NOMO-1 treated with dmso at 0.1 percent for 144 hours (cell line): ENCODE data around the gene ACAD10.
"Not testable (repeated sequence)": the region's sequence is repeated elsewhere in the genome, so short reads cannot be mapped to it uniquely, and the experiment has no call there.

ENCODE experiments used
- DNase-seq: peaks from one replicate; lab custom pipeline; 2025; ENCODE audit not compliant: unreplicated experiment; lab: John Stamatoyannopoulos, UW

ACAD10 gene

DNA sequence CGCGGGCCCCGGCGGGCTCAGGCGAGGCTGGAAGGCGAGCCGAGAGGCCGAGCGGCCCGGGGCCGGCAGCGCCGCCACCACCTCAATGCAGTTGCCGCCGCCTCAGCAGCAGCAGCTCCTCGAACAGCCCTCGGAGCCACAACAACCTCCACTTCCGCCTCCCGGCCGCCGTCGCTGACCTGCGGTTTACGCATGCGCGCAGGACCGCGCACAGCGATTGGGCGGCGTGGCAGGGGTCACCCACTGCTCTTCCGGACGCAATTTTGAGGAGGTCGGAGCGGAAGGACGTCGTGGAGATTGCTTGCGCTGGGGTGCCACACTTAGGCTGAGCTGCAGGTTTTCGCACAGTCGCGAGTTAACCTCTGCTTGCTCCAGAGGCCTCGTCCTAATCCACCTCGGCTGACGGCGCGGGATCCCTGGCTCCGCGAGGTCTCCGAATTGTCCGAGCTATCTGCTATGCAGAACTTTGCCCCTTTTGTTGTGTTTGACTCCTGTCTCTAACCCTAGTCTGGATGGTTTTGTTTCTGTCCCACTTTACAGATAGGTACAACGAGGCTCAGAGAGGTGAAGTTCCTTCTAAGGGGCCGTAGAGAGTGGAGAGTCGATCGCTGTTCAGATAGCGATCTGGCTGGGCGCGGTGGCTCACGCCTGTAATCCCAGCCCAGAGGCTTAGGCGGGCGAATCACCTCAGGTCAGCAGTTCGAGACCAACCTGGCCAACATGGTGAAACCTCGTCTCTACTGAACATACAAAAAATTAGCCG lies at the start of gene ACAD10, which contains the start of gene BRAP:
Gene ACAD10 (plus strand): TSS at position 243 of the 763 bp plus-strand sequence. CDS start 6,657 bp downstream, outside the sequence.
Gene BRAP (minus strand): TSS at position 146 of the 763 bp plus-strand sequence. CDS start 164 bp downstream, outside the sequence.
- DNase-seq = peak; percentile 92

DNA sequence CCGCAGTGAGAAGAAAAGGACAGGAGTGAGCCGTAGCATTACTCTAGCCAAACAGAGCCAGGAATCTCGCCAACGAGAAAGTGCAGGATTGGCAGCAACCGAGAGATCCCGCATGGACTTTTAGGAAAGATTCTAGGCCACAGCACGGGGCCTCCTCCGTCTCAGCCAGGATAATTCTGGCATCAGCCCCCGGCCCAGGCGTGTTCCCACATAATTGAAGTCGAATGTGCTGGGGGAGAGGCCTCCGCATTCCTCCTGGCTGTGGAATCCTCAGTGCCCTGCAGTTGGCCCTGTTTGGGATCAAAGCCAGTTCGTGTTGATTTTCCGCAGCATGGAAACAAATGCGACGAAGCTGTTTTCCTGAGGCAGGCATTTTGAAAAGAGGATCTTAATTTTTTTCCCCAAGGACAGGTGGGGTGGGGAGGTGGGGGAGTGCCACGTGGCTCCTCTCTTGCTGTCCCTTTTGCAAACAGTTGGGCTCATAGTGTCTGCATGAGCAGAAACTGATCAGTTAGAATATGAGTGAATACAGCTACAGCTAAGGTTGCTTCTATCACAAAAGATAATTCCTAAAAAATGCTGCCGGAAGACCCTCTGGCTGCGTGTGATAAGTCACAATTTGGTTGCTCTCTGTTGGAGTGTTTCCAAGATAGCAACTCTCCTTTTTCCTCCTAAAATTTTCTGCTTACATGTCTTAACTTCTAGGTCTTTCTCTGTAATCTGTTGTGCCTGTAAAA lies 49.5 kb upstream of the ACAD10 start:
- no peak for DNase-seq

DNA sequence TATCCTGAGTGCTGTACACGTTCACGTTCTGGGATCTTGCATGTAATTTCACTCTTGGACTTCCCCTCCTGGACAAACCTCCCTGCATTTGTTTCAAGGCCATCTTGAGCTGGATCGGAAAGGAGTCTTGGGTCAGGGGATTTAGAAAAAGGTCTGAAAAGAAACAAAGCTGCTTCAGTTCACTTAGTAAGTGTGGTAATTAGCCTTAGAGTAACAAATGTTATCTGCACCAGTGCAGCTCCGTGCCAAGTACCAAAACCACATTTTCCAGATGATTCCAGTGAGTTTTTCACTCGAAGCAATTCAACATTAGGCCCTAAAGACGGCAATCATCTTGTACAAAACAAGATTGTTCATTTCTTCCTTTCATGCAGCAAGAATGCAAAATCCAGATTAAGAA lies 47.3 kb upstream of the ACAD10 start:
- DNase-seq = no peak

DNA sequence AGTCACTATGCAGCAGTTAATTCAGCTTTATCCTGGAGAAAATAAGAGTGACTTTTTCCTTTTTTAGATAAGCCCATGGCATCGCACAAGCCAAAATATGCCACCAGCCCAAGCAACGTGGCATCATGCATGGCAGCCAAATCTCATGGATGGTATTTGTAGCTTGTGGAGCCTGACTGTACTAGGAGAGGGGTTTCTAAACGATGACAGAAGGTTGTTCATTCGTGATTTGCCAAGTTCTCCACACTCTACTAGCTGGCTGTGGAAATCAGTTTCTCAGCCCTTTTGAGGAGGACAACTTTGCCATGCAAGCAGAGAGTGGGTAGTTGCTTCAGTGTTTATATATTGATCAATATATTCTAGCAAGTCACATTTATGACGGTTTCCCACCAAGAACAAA lies 45.3 kb upstream of the ACAD10 start:
- no peak for DNase-seq

DNA sequence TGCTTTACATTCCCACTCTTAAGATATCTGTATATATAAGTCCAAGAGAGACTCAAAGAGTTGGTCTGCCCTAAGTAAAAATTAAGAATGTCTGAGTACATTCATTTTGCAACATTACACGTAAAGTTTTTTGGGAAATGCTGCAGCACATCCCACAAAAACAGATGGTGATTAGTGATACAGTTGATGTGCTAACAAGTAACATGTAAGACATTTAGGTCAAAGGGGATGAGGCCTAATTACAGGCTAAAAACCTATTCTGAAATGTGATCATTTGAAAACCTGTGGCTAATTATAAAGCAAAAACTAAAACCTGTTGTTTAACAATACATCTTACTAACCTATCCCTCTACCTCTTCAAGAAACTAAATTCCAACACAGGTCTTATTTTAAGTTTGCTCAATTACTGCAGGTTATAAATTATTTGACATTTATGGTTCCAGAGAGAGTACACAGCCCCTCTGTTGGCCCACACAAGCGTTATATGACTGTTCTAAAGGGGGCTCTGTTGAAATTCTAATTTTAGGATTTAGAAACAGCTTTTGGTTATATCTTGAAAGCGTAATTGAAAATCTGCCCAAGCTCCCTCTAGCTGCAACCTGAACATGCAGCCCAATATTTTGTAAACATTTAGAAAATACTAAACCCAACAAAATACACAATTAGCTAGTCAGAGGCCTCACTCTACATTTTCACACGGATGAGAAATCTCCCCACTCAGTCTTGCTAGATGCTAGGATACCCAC lies 43.0 kb upstream of the ACAD10 start:
- DNase-seq = no peak

DNA sequence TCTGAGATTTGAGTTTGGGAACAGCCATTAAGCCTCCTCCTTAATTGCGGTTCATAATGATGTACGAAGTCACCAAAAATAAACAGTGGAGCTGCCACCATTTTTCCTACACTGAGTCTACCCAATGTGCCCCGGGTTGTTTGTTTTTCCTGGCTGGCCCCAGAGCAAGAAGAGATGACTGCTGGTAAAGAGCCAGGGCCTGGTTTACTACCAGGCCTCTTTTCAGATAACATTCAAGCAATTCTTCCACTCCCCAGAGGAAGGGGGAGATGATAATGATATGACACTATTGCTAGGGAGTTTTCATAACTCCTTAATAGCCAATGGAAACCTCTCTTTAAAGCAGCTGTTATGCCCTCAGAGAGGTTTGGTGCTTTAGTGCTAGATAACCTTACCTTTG lies 42.4 kb upstream of the ACAD10 start:
- no peak for DNase-seq

DNA sequence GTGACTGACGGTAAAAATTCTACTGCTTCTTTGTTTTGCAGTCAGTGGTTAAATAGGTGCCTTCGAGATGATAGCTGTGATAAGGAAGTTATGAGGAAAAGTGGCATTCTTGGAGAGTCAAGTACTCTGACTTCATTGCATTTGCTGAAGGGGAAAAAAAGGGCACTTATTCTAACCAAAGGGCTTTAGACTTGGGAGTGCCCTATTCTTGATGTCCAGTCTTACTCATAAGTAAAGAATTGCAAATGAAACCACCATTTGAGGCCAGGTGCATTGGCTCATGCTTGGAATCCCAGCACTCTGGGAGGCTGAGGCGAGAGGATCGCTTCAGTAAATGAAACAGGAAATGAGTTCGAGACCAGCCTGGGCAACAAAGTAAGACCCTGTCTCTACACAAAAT lies 40.4 kb upstream of the ACAD10 start:
- no peak for DNase-seq

DNA sequence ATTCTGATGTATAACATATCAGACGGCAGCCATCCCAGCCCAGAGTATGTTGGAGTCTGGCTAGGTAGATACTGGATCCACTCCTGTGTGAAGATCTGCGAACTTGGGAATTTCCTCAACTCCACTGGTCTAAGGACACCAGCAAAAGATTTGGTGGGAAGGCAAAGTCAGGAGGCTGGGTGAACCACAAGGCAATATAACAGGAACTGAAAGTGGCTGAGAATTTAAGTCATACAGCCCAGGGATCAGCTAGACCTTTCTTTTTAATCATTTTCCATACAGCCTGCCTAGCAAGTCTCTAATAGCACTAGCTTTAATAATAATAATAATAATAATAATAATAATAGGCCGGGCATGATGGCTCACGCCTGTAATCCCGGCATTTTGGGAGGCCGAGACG lies 34.9 kb upstream of the ACAD10 start:
- DNase-seq = peak; percentile 3

DNA sequence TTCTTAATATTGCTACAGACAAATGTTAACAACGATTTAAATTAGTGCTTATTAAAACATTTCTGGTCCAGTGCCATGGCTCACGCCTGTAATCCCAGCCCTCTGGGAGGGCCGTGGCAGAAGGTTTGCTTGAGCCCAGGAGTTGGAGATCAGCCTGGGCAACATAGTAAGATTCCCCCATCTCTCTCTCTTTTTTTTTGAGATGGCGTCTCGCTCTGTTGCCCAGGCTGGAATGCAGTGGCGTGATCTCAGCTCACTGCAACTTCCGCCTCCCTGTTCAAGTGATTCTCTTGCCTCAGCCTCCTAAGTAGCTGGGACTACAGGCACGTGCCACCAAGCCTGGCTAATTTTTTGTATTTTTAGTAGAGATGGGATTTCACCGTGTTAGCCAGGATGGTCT lies 33.3 kb upstream of the ACAD10 start:
- not testable (repeated sequence) for DNase-seq

DNA sequence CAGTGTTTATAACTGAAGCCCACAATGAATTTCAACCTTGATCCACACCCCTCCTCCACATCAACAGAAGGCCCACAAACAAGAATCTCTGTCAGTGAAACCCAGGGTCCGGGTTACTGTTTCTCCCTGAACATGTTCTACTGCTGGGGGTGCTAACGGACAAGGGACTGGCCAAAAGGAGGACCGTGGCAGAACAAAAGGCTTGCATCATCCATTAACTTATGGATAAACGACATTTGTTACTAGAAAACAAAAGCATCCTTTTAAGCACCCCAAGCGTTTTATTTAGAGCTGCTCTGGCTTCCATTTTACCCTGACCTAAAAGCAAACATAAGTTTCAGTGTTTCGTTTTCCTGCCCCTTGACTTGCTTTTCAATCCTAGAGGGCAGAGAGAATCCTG lies 32.3 kb upstream of the ACAD10 start:
- no peak for DNase-seq

DNA sequence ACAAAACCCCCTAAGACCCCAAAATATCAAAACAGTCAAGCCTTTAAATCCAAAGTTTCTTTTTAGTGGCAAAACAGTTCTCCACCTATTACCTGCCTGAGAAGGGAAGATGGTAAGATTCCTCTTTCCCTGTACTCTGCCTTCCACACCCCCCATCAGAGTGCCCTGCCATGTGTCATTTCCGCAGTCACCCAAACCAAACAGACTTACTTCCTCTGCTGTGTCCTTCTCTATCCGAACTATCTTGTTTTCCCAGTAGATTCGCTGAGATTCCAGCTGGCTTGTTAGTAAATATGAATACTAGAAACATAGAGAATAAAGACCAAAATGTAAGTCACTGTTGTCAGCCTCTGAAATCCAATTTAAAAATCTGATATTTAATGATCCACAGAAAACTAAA lies 30.5 kb upstream of the ACAD10 start:
- DNase-seq = no peak

DNA sequence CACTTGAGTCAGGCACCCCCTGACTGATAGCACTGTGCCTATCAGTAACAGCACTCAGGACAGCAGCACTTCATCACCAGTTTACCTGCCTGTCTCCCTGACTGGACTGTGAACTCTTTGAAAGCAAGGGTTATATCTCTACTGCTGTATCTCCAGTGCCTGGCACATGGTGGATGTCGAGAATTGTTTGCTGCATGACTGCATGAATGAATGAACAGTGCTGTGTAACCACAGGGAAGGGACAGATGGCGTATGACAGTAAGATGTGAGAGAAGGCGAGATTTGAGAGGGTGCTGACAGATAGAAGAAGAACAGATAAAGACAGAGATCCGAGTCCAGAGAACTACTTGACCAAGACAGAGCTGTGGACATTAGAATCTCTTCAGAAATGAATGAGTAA lies 29.8 kb upstream of the ACAD10 start:
- DNase-seq = no peak

DNA sequence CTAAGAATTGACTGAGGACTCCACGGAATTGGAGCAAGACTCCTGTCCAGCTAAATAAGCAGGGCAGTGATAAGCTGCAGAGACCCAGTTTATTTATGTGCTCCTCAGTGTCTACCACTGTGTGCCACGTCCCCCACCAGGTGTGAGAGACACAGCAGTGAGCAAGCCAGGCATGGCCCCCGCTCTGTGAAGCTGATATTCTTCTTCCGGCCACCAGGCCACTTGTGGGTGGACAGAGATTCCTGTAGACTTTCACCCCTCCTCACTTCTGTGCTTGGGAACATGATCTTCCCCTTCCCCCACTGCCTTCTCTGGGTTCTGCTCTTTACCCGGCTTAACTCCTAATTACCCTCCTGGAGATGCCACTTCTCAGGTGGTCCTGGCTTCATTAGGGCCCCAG lies 21.4 kb upstream of the ACAD10 start:
- DNase-seq = no peak

DNA sequence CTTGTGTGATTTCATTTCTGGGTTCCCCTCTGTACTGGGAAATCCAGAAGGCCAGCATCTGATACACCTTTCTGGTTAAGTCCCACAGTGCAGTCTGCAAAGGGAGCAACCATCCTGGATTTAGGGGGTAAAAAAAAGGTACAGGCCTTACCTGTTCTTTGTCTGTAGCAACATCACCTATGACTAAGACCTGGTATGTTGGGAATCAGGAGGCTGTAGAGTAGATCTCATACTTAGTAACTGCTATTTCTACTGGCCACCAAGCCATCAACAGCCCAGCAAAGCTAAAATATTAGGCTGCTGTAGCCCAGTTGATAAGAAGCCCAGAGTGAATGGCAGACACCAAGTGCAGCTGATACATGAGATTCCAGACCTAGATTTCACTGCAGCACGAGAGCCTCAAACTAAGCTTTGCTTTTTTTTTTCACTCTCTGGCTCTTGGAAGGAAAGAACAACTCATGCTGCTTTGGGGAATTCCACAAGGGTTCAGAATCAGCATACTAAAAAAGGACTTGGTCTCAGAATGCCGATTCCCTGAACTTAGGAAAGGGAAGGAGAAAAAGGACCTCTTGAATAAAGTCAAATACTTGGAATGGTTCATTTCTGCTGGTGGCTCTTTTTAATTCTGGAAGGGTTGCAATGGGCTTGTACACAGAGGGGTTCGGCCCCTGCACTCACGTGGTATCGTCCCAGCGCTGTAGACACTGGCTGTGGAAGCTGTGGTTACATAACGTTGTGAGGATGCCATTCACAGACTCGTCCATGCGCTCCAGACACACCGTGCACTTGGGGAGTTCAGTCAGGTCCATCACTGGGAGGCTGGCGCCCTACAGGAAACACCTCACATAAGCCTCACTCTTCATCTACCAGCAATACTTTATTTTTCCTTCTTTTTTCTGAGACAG lies 20.6 kb upstream of the ACAD10 start:
- no peak for DNase-seq

DNA sequence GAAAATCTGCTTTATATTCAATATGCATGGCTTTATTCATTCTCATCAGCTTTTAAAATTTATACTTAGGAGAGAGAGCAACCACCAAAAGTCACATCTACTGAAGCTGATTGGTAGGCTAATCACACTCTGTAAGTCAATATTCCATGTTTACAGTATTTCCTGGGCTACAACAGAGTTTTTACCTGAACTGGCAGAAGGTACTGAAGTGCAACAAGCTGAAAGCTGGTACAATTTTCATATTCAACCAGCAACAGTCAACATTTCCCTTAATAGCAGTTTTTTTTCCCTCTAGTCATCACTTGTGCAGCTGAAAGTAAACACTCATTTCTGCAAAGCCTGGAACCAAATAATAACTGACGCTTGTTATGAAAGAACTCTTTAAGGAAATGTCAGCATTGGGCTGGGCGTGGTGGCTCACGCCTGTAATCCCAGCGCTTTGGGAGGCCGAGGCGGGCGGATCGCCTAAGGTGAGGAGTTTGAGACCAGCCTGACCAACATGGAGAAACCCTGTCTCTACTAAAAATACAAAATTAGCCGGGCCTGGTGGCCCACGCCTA lies 13.0 kb upstream of the ACAD10 start:
- DNase-seq = no peak

DNA sequence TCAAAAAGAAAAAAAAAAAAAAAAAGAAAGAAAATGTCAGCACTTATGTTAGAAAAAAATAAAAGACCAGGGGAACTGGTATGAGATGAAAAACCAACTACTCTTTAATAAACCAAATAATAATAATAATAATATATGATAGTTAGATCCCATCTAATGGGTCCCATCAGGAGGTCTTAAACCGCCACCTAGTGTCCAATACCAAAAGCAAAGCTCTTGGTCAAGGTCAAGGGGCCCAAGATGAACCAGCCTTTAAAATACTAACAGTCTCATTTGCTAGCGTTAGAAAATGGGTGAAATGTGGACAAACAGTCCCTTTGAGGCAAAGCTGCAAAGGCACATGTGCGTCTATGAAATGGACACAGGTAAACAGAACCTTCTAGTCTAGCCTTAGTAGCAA lies 12.3 kb upstream of the ACAD10 start:
- no peak for DNase-seq

DNA sequence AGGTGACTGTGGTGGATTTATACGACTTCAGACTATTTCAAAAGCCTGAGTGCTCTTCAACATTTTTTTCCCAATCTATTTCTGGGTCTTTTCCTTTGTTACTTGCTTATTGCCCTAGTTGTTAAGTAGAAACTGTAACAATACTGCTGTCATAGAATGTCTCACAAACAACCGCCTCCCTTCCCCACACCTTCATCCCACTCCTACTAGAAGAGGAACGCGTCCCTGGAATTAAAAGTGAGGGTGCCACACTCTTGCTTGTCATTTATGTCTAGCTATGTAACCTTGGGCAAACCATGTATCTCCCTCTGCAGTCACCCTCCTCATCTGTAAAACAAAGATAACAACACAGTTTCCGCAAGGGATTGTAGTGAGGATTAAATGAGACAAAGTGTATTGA lies 8.7 kb upstream of the ACAD10 start:
- no peak for DNase-seq

DNA sequence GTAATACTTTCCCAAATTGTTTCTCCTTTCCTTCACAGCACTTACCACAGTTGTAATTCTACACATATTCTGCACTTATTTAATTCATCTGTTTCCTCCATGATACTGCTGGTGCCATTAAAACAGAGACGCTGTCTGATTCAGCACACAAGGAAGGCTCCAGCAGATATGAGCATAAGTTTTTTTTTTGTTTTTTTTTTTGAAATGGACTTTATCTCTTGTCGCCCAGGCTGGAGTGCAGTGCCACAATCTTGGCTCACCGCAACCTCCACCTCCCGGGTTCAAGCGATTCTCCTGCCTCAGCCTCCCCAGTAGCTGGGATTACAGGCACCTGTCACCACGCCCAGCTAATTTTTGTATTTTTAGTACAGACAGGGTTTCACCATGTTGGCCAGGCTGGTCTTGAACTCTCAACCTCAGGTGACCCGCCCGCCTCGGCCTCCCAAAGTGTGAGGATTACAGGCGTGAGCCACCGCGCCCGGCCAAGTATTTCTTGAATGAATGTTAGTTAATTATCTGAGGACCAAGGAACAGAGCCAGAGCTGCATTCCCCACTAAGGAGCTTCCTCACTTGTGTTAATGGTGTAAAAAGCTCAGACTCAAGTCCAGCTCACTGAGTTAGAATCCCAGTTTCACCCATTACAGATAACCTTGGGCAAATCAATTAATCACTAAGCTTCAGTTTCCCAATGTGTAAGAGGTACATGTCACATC lies 1.2 kb upstream of the ACAD10 start:
- DNase-seq = not testable (repeated sequence)

DNA sequence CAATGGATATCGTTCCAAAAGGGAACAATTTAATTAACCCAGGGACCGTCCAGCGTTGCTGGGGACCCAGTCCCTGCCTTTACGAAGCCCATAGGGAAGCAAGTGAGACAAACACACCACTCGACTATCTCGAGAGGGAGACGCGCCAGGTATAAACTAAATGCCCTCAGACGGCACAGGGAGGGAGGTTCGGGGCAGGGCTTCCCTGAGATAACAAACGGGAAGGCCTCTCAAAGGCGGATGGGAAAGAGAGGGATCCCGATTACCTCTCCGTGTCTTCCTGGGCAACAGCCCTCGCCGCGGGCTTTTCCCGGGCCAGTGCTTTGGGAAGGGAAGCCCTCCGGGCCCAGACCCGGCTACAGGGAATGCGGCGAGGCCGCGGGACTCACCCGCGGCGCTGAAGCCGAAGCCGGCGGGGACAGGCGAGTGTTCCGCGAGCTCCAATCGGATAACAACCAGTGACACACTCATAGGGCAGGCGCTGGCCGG lies 487 bp upstream of the ACAD10 start:
- no peak for DNase-seq
